Stimulated activated CD4-positive, alpha-beta T cell treated with anti-CD3 and anti-CD28 coated beads, Interleukin-1b, Interleukin-23, amount 100 ng/mL, for 1 hour (primary cell): Measurements from ENCODE around the gene UCMA.
"Not testable (repeated sequence)": the region's sequence is repeated elsewhere in the genome, so short reads cannot be mapped to it uniquely, and the experiment has no call there.

ENCODE experiments used
- DNase-seq, 2 donors: peaks; one replicate each; pipeline ENCODE4 v3.0.0-alpha.2; 2020; ENCODE audit warnings: low read depth in 2 of 2

The UCMA gene

DNA sequence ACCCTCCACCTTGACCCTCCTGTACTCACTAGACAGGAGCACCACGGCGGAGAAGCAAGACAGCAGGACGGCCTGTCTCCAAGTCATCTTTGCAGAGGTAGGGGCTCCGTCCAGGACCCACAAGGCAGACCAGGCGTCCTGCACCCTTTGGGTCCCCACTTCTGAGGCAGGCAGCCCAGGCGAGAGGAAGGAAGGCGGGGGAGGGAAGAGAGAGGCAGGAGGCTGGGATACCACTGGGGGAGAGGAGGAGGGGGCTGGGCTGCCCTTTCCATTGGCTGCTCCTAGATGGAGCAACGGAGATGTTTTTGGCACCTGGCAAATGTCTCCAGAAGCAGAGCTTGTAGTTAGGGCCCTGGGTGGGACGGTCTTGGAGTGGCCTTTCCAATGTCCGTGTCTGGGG, at the start of gene UCMA:
UCMA (minus strand) TSS at position 203 of the 400 bp plus-strand sequence; CDS start at position 87, 116 bp downstream.
- DNase-seq: no peak

DNA sequence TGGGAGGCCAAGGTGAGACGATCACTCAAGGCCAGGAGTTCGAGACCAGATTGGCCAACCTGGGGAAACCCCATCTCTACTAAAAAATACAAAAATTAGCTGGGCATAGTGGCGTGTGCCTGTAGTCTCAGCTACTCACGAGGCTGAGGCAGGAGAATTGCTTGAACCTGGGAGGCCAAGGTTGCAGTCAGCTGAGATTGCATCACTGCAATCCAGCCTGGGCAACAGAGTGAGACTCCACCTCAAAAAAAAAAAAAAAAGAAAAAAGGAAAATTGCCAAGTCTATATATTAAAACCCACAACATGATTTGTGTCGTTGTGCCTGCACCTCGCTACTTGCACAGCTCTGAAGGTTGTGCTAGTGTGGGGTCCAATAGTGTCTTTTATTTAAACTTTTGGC, 48.2 kb upstream of the UCMA start:
- not testable (repeated sequence) for DNase-seq

DNA sequence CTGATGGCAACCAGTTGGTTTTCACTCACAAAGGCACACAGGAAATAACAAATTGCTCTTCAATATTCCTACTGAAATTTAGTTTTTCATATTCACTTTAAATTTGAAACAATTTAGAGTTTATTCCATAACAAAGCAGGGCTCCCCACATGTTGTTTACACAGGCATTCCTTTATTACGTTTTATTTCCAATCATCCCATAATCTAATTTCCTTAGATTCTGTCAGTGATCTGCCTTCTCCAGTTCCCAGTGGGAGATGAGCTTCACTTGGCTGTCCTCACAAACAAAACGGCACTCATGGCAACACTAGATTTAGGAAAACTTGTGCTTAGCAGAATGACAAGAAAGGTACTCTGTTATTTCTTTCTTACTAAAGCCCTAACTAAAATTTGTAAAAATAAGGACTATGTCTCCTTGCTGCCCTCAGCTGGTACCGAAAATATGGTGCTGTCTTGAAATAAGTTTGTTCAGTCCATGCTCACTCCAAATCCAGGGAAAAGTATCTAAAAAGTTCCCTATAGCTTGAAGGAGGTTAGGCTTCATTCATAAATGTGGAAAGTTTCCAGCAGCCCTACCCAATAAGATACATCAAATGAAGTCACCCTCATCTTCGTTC, 42.7 kb upstream of the UCMA start:
- DNase-seq: no peak

DNA sequence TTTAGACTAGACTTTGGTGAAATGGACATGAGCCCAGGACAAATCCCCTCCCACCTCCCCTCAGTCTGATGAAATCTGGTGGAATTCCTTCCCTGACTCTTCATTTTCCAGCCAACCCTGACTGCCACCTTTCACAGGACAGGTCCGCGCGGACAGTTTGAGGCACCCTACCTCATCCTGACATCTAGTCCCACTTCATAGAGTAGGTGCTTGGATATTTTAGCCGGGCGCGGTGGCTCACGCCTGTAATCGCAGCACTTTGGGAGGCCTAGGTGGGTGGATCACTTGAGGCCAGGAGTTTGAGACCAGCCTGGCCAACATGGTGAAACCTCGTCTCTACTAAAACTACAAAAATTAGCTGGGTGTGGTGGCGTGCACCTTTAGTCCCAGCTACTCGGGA, 42.0 kb upstream of the UCMA start:
- DNase-seq: not testable (repeated sequence)

DNA sequence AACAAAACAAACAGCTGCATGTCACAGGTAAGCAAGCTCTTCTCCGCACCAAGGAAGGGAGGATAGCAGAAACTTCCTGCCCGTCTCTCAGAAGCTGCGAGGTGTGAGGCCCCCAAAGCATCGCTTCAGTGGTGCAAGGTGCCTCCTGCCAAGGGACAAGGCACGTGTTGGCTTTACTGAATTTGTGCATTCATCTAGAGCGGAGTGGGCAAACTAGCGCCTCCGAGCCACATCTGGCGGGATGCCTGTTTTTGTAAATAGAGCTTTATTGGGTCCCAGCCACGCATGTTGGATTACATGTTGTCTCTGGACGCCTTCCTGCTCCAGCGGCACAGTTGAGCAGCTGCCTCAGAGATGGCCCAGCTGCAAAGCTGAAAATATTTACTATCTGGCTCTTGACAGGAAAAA, 38.0 kb upstream of the UCMA start:
- DNase-seq: no peak

DNA sequence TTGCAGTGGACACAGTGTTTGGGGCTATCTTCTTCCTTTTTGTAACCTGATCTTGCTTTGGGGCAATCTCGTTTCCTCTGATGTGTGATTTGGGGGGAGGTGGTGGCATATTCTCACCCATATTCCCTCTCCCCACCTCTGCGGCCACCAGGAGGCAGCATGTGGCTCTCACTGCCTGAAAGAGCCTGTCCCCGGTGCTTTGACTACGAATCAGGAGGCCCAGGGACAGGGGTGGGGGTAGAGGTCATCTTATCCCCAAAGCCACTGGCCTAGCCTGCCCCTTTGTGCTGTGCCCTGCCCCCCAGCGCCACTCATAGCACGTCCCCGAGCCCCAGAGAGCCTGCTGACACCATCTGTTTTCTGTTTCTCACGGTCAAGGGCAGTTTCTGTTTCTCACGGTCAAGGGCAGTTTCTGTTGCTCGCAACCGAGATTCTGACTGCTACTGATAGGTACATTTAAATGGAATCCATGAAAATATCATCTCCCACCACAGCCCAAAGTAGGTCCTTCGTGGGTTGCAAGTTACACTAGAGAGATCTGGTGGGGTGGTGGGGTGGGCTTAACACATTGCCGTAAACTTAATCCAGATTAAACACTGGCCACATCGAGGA, 37.5 kb upstream of the UCMA start:
- peak in 1 of 2 donors; percentile 14 for DNase-seq

DNA sequence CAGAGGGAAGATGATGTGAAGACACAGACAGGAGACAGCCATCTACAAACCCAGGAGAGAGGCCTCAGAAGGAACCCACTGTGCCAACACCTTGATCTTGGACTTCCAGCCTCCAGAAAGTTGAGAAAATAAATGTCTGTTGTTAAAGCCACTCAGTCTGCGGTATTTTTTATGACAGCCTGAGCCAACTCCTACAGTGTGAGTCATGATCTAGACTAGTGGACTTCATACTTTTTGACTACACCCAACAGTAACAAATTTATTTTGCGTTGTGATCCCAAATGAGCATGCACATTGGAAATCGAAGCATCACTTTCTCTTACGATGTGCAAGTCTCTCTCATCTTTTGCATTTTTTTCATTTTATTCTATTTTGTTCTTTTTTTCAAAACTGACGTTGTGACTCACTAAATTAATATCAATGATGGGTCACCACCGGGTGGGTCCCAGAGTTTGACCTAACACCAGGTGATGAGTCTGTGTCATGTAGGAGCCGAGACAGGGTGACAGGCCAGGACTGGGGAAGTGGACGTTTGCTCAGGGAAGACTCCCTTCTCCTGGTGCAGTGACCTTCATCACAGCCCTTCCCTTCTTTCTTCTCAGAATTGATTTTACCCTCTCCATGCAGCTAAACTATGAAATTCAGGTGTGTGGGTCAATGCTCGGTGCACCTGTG, 36.8 kb upstream of the UCMA start:
- no peak for DNase-seq

GRCh38 chr10:13268841-13269240, 34.7 kb upstream of the UCMA start:
- no peak for DNase-seq

DNA sequence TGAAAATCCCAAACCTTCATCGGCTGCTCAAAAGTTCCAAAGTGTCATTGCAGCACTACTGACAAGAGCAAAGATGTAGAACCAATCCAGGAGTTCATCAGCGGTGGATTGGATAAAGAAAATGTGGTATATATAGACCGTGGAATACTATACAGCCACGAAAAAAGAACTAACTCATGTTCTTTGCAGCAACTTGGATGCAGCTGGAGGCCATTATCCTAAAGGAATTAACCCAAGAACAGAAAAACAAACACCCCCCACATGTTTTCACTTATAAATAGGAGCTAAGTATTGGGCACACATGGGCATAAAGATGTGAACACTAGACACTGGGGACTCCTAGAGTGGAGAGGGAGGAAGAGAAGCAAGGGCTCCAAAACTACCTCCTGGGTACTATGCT, 34.1 kb upstream of the UCMA start:
- DNase-seq: no peak

DNA sequence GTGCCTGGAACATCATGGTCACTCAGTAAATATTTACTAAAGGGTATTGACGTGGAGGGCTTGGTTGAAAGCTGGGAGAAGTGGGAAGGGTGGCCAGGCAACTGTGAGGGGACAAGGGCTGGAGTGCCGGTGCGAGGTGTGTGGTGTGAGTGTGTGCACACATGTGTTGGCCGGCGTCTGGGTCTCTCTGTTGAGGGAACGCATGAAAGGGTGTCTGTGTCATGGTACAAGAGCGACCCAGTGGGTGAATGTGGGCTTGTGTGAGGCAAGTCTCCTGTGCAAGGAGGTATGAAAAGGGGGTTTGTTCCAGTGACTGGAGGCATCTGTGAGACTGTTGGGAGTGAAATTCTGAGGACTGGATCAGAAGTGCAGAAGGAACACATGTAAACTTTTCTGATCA, 29.4 kb upstream of the UCMA start:
- no peak for DNase-seq

GRCh38 chr10:13262433-13262832, 28.3 kb upstream of the UCMA start:
- no peak for DNase-seq

GRCh38 chr10:13257621-13258140, 23.5 kb upstream of the UCMA start:
- DNase-seq: no peak

DNA sequence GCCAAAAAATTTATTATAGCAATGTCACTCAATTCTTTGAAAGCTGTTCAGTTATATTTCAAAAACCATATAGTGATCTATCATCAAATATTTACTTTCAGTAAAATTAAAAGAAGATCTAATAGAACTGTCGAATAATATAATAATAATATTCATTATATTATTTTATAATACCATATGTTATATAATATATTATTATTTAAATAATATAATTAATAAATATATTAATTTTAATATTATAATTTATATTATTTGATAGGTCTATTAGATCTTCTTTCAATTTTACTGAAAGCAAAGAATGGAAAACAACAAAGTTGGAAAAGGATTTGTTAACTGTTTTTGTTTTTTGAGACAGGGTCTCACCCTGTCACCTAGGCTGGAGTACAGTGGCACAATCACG, 22.5 kb upstream of the UCMA start:
- no peak for DNase-seq

GRCh38 chr10:13253726-13254125, 19.6 kb upstream of the UCMA start:
- DNase-seq: no peak

GRCh38 chr10:13247784-13248183, 13.6 kb upstream of the UCMA start:
- DNase-seq: no peak

DNA sequence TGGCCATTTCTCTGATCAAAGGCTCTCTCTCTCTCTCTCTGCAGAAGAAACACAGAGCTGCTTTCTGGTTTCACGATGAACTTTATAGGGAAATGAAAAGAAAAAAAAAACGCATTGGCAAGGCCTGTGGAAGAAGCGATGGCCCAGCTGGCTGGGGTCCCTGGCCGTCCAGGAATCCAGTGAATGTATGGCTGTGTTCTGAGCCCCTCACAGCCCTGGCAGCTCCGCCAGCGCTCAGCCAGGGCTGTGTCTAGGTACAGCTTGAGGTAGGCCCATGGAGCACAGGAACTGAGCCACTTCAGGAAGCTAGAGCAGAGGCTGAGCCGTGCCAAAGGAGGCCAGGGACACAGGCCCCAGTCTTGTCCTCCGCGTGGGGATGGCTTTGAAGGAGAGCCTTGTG, 13.1 kb upstream of the UCMA start:
- DNase-seq: no peak

DNA sequence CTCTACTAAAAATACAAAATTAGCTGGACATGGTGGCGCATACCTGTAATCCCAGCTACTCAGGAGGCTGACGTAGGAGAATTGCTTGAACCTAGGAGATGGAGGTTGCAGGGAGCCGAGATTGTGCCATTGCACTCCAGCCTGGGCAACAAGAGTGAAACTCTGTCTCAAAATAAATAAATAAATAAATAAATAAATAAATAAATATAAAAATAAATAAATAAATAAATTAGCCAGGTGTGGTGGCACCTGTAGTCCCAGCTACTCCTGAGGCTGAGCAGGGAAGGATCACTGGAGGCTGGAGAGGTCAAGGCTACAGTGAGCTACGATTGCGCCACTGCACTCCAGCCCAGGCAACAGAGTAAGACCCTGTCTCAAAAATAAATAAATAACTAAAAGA, 8.1 kb upstream of the UCMA start:
- DNase-seq: not testable (repeated sequence)

GRCh38 chr10:13241613-13242012, 7.4 kb upstream of the UCMA start:
- no peak for DNase-seq

- no peak for DNase-seq
Measured at GRCh38 chr10:13239923-13240322, 5.7 kb upstream of the UCMA start.

DNA sequence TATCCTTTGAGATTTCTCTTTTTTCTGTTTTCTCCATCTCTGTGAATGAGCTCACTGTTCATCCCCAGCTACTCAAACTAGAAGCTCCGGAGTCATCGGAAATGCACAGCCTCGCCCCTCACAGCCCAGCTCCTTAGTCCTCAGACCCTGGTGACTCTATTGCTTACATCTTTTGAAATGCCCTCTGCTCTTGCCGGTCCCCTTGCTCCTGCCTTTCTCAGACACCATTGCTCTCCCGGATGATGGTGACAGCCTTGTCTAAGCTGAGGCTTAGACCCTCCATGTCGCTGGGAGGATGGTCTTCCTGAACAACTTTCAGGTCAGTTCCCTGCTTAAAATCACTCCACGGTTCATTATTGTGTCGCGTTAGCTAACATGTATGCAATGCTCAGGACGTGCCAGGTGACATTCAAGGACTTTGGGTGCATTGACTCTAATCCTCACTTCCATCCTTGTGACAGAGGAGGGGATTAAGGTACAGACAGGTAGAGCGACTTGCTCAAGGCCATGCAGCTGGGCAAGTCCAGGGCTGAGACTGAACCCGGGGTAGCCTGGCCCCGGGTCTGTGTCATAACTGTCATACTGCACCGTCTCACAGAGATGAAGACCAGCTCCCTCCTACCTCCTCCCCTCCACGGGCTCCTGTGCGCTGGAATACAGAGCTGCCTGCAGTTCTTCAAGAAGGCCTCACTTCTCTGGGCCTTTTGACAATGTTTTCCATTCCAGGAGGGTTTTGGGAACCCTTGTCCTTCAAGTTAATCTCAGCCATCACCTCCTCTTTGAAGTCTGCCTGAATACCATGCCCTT, 4.3 kb upstream of the UCMA start:
- no peak for DNase-seq

- DNase-seq: no peak
Measured at GRCh38 chr10:13236638-13237037, 2.5 kb upstream of the UCMA start.

DNA sequence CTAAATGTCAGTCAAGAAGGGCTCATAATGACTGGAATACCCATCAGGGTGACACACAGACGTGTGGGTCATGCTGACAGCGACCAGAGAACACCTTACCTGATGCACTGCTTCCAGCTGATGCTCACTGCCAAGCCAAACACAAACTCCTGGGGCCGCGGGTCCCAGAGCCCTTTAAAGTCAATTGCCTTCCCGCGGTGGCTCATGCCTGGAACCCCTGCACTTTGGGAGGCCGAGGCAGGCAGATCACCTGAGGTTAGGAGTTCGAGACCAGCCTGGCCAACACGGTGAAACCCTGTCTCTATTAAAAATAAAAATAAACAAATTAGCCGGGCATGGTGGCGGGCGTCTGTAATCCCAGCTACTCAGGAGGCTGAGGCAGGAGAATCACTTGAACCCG, 562 bp upstream of the UCMA start:
- DNase-seq: not testable (repeated sequence)
